PC-9 (cell line): Measurements from ENCODE around the gene FAM168A. TPM values are rescaled to one million over a fixed set of nuclear protein-coding genes. Genes with fewer than 3 reads are reported as not detected.

ENCODE experiments used
- BruUV-seq: library from RNA; stranded (reverse); fragments of 400-500 nt; replicated peaks from 2 replicates; lab custom pipeline; 2021; lab: Mats Ljungman, UMichigan
- CTCF ChIA-PET: fragments of 300-600 bp; sonication (Branson Sonifier 250); formaldehyde crosslinking; loops from one replicate; lab custom pipeline; 2022; ENCODE audit warnings: antibody characterized with exemption; lab: Charles Lee
- POLR2A ChIA-PET: fragments of 300-600 bp; sonication (Branson Sonifier 250); formaldehyde crosslinking; loops from one replicate; lab custom pipeline; 2022; ENCODE audit warnings: antibody characterized with exemption; ENCODE audit not compliant: unreplicated experiment; lab: Charles Lee
- DNase-seq, 2 experiments: peaks; one replicate each; pipeline versions ENCODE4 v3.0.0 to v3.0.0-alpha.2; 2015 to 2022; ENCODE audit warnings: mixed read lengths in 1 of 2
- H2AFZ ChIP-seq: fragments of 200-600 bp; sonication (generic); 2 replicates; pipeline ENCODE4 v1.8.1; 2017; ENCODE audit warnings: antibody characterized with exemption
- H3F3A ChIP-seq: fragments of 200-600 bp; sonication (generic); 2 replicates; pipeline ENCODE4 v1.8.1; 2017; ENCODE audit warnings: antibody characterized with exemption, mild to moderate bottlenecking, low read depth; ENCODE audit not compliant: insufficient read depth
- H3K27ac ChIP-seq: fragments of 200-600 bp; sonication (generic); 2 replicates; pipeline ENCODE4 v1.6.1; 2016; ENCODE audit warnings: mixed run types
- H3K27me3 ChIP-seq: fragments of 200-600 bp; sonication (generic); 2 replicates; pipeline ENCODE4 v1.6.1; 2016; ENCODE audit warnings: low read depth, mixed run types; ENCODE audit not compliant: insufficient read depth
- H3K36me3 ChIP-seq: fragments of 200-600 bp; sonication (generic); 2 replicates; pipeline ENCODE4 v1.6.1; 2016; ENCODE audit warnings: low read depth, mixed run types
- H3K4me1 ChIP-seq: fragments of 200-600 bp; sonication (generic); replicated peaks from 2 replicates; pipeline ENCODE4 v1.6.1; 2016; ENCODE audit warnings: mixed run types; ENCODE audit not compliant: insufficient read depth
- H3K4me2 ChIP-seq: fragments of 200-600 bp; sonication (generic); 2 replicates; pipeline ENCODE4 v1.6.1; 2017; ENCODE audit warnings: mixed run types
- H3K4me3 ChIP-seq: fragments of 200-600 bp; sonication (generic); 2 replicates; pipeline ENCODE4 v1.6.1; 2016; ENCODE audit warnings: mixed run types
- H3K79me2 ChIP-seq: fragments of 200-600 bp; sonication (generic); 2 replicates; pipeline ENCODE4 v1.6.1; 2017; ENCODE audit warnings: low read depth, mixed run types
- H3K9me2 ChIP-seq: fragments of 200-600 bp; sonication (generic); 2 replicates; pipeline ENCODE4 v1.8.1; 2017; ENCODE audit warnings: mild to moderate bottlenecking; ENCODE audit not compliant: insufficient read depth
- H3K9me3 ChIP-seq: fragments of 200-600 bp; sonication (generic); 2 replicates; pipeline ENCODE4 v1.8.1; 2016; ENCODE audit warnings: low read depth; ENCODE audit not compliant: insufficient read depth
- H4K20me1 ChIP-seq: fragments of 200-600 bp; sonication (generic); 2 replicates; pipeline ENCODE4 v1.8.1; 2017; ENCODE audit not compliant: insufficient read depth
- CTCF ChIP-seq: fragments of 200-600 bp; sonication (generic); conservative IDR thresholded peaks from 2 replicates; pipeline ENCODE4 v1.6.1; 2017; ENCODE audit warnings: mixed run types, antibody characterized with exemption, mild to moderate bottlenecking, moderate library complexity
- EZH2 ChIP-seq: fragments of 200-600 bp; sonication (generic); IDR thresholded peaks from 2 replicates; pipeline ENCODE4 v1.8.0; 2017; ENCODE audit warnings: antibody characterized with exemption, low read depth
- intact Hi-C: fragments of 100-400 bp; cut with micrococcal nuclease; formaldehyde crosslinking; loops from one replicate; pipeline ENCODE4 v1.10.0; 2022; ENCODE audit not compliant: unreplicated experiment
- total RNA-seq: library from RNA; stranded (reverse); gene quantifications from 2 replicates; pipeline ENCODE4 v1.2.3, GENCODE V29; 2021

The FAM168A gene
- total RNA-seq, 1 experiment from 2014 or later = 51.2 TPM

DNA sequence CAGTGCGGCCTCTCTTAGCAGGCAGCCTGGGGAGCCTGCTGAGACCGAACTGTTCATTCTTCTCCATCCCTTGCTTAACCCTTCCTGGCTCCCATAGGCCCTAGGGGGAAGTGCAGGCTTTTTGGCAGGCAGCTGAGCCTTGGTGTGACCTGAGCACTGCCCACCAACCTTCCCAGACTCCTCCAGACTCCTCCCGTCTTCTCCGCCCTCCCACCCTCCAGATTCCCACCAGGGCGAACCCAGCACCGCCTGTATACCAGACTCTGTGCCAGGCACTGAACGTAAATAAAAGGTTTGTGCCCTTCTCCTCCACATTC lies 213.8 kb downstream of the FAM168A start:
- H3K36me3 ChIP-seq = no peaks in the 10 kb centered on the region
- H2AFZ ChIP-seq = no peak overlapping the region
- no peaks in the 10 kb centered on the region for H3K9me2 ChIP-seq
- TF ChIP-seq EZH2 = no peak
- no peak for TF ChIP-seq CTCF
- no peak overlapping the region for H3K4me3 ChIP-seq
- BruUV-seq = no TSS peak
- H4K20me1 ChIP-seq = peaks cover 24% of the 10 kb centered on the region; the same call in 1 of the 2 replicates
- no peaks in the 10 kb centered on the region for H3K9me3 ChIP-seq
- no peaks in the 10 kb centered on the region for H3K27me3 ChIP-seq
- POLR2A ChIA-PET = no interaction called here
- peaks cover 51% of the 10 kb centered on the region for H3K79me2 ChIP-seq
- 0 out of 2 replicates have a peak, but pooled peaks cover 14% of the 10 kb centered on the region for H3K4me1 ChIP-seq
- H3K27ac ChIP-seq = no peak overlapping the region
- DNase-seq = no peak
- CTCF ChIA-PET = no interaction called here
- H3F3A ChIP-seq = no peaks in the 10 kb centered on the region
- intact Hi-C loops = loop anchor here (10.0 kb wide), 1 partner anchor 699 kb away; no protein-coding TSS in a partner anchor
- no peak overlapping the region for H3K4me2 ChIP-seq

- intact Hi-C loops = loop anchor here (10.0 kb wide), 1 partner anchor 699 kb away; no protein-coding TSS in a partner anchor
- peaks cover 57% of the 10 kb centered on the region for H3K79me2 ChIP-seq
- TF ChIP-seq EZH2 (no peak), CTCF (no peak)
- no TSS peak for BruUV-seq
- H3F3A ChIP-seq = no peaks in the 10 kb centered on the region
- CTCF ChIA-PET = no interaction called here
- no peak overlapping the region for H3K4me2 ChIP-seq
- no peaks in the 10 kb centered on the region for H3K27me3 ChIP-seq
- 0 out of 2 replicates have a peak, but pooled peaks cover 11% of the 10 kb centered on the region for H3K4me1 ChIP-seq
- H3K9me3 ChIP-seq = no peaks in the 10 kb centered on the region
- peak in 1 of 2 experiments; percentile 31 for DNase-seq
- no peaks in the 10 kb centered on the region for H3K36me3 ChIP-seq
- POLR2A ChIA-PET = no interaction called here
- H3K4me3 ChIP-seq = no peak overlapping the region
- no peak overlapping the region for H2AFZ ChIP-seq
- no peak overlapping the region for H3K27ac ChIP-seq
- peaks cover 24% of the 10 kb centered on the region; the same call in 1 of the 2 replicates for H4K20me1 ChIP-seq
- no peaks in the 10 kb centered on the region for H3K9me2 ChIP-seq
These were observed 214.4 kb downstream of the FAM168A start for GRCh38 chr11:73383249-73384124.

DNA sequence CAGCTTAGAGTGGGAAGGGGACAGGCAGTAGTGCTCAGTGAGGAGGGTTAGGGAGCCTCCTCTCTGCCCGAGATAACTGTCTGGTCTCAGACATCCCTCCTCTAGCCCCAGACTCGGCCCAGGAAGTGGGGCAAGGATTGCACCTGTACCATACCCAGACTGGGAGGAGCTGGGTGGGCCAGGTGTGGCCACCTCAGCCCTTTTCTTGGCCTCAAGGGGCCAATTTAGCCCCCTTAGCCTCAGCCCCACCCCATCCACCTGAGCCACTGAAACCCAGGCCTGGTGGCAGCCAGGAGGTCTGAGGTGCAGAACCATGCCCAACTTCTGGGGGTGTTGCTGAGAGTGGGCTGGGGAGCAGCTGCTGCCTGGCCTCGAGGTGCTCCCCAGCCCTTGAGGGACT lies 215.2 kb downstream of the FAM168A start:
- H3F3A ChIP-seq = no peaks in the 10 kb centered on the region
- intact Hi-C loops = loop anchor here (10.0 kb wide), 1 partner anchor 698 kb away; no protein-coding TSS in a partner anchor
- no peak for DNase-seq
- H3K27ac ChIP-seq = no peak overlapping the region
- H3K4me3 ChIP-seq = no peak overlapping the region
- H4K20me1 ChIP-seq = peaks cover 20% of the 10 kb centered on the region; the same call in 1 of the 2 replicates
- BruUV-seq = no TSS peak
- no peaks in the 10 kb centered on the region for H3K9me2 ChIP-seq
- H3K9me3 ChIP-seq = no peaks in the 10 kb centered on the region
- H3K27me3 ChIP-seq = no peaks in the 10 kb centered on the region
- TF ChIP-seq EZH2 (no peak), CTCF (no peak)
- H3K36me3 ChIP-seq = no peaks in the 10 kb centered on the region
- H3K79me2 ChIP-seq = peaks cover 60% of the 10 kb centered on the region
- CTCF ChIA-PET = no interaction called here
- H3K4me2 ChIP-seq = no peak overlapping the region
- POLR2A ChIA-PET = no interaction called here
- peaks cover 10% of the 10 kb centered on the region; the same call in 1 of the 2 replicates for H3K4me1 ChIP-seq
- H2AFZ ChIP-seq = no peak overlapping the region
